HG03565 (cell line): ENCODE data around the gene DNAJC8.

Source experiments
- ATAC-seq: cut with Tn5 transposase; IDR thresholded peaks from one replicate; pipeline ENCODE4 v1.9.1; 2021; ENCODE audit warnings: mild to moderate bottlenecking, moderate library complexity; ENCODE audit not compliant: unreplicated experiment

The DNAJC8 gene

GRCh38 chr1:28249866-28250295 is 17.1 kb upstream of the DNAJC8 start:
- ATAC-seq: no peak

GRCh38 chr1:28249013-28249865 is 16.4 kb upstream of the DNAJC8 start:
- no peak for ATAC-seq

- no peak for ATAC-seq
These were observed 15.6 kb upstream of the DNAJC8 start for GRCh38 chr1:28248273-28249012.

- ATAC-seq: no peak
These were observed 14.9 kb upstream of the DNAJC8 start for GRCh38 chr1:28247612-28248272.

- no peak for ATAC-seq
These were observed 13.6 kb upstream of the DNAJC8 start for GRCh38 chr1:28246427-28246832.

GRCh38 chr1:28244549-28245251 is 11.9 kb upstream of the DNAJC8 start:
- ATAC-seq: no peak

- no peak for ATAC-seq
These were observed 11.0 kb upstream of the DNAJC8 start for GRCh38 chr1:28243685-28244311.

GRCh38 chr1:28241638-28242241 is 8.9 kb upstream of the DNAJC8 start:
- no peak for ATAC-seq

- ATAC-seq: no peak
These were observed 7.2 kb upstream of the DNAJC8 start for GRCh38 chr1:28240024-28240423.

- ATAC-seq: no peak
These were observed 6.2 kb upstream of the DNAJC8 start for GRCh38 chr1:28239004-28239403.

- no peak for ATAC-seq
These were observed 4.0 kb upstream of the DNAJC8 start for GRCh38 chr1:28236656-28237322.

- peak; percentile 74 for ATAC-seq
These were observed 3.2 kb upstream of the DNAJC8 start, which contains the start of gene ATP5IF1 for GRCh38 chr1:28235755-28236655. Gene ATP5IF1, plus strand, starts transcription at chr1:28236124. Its CDS starts 60 bp downstream, at chr1:28236184.

GRCh38 chr1:28233264-28233606 is 406 bp upstream of the DNAJC8 start:
- ATAC-seq: no peak

- ATAC-seq: no peak
These were observed 2.8 kb downstream of the DNAJC8 start for GRCh38 chr1:28229996-28230395.

GRCh38 chr1:28229089-28229488 is 3.7 kb downstream of the DNAJC8 start:
- no peak for ATAC-seq

- ATAC-seq: no peak
These were observed 19.5 kb downstream of the DNAJC8 start for GRCh38 chr1:28213315-28213714.

- ATAC-seq: no peak
These were observed 23.1 kb downstream of the DNAJC8 start for GRCh38 chr1:28209700-28210099.

GRCh38 chr1:28208818-28209441 is 23.9 kb downstream of the DNAJC8 start:
- no peak for ATAC-seq
